ENCODE data around the gene BRAT1. TPM values are rescaled to one million over a fixed set of nuclear protein-coding genes. Genes with fewer than 3 reads are reported as not detected.

The BRAT1 gene
- total and polyA plus RNA-seq, 2 donors (not counting 1 experiment from before 2014, with no cell fraction given) = 36.8 to 68.3 TPM

DNA sequence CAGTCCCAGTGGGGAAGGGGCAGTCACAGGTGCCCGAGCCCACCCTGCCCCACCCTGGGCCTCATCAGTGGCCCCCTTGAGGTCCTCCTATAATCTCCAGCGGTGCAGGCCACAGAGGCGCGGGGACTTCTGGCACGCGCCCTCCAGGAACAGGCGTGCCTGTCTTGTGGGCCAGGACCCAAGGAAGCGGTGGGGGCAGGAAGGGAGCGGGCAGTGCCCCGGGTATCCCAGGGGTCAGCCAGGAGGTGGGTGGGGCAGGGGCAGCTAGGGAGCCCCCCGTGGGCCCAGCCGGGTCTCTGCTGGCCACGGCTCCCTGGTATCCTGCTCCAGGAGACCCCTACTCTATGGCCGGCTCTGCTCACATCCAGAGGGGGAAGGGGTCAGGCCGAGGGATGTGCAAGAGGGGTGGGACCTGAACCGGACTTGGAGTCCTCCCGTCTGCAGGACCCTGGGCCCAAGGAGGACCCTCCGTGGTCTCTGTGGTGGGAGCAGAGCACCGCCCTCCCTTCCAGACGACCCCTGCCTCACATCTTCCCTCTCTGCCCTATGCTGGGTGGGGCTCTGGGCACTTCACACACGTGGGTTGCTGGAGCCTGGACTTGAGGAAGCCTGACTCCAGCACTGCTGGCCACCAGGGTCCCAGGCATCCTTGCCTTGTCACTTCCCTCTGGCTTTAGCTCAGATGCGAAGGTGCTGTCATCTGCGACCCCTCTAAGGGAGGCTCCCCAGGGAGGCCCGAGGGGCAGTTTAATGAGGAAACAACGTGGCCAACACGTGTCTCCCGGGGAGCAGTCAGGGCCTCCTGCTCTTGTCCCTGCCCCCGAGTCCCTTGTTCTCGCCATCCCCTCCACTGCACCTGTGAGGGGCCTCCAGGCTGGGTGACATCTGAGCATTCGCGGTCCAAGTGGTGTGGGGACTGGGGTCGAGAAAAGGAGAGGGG is 60.9 kb downstream of the BRAT1 start:
- H3K4me1 ChIP-seq (ENCODE audit: control insufficient read depth in 2 of 2, insufficient read depth in 2 of 2, low read length in 2 of 2) = peaks cover 9 to 18% of the 10 kb centered on the region in 2 donors
- H3K79me2 ChIP-seq (ENCODE audit: control insufficient read depth, insufficient read depth, low read length) = no peaks in the 10 kb centered on the region
- H3K36me3 ChIP-seq (replicated peaks in 1 of 2; ENCODE audit: control extremely low read depth in 1 of 2, control insufficient read depth in 1 of 2, extremely low read depth in 1 of 2, insufficient read depth in 2 of 2, low read length in 1 of 2) = no peaks in the 10 kb centered on the region
- POLR2A ChIA-PET = no interaction called here
- TF ChIP-seq EZH2 (IDR thresholded peaks at IDR 0.05; ENCODE audit: borderline replicate concordance, insufficient read depth, low read depth, low read length, poor library complexity, severe bottlenecking) = no peak
- TF ChIP-seq, protein P1, sequence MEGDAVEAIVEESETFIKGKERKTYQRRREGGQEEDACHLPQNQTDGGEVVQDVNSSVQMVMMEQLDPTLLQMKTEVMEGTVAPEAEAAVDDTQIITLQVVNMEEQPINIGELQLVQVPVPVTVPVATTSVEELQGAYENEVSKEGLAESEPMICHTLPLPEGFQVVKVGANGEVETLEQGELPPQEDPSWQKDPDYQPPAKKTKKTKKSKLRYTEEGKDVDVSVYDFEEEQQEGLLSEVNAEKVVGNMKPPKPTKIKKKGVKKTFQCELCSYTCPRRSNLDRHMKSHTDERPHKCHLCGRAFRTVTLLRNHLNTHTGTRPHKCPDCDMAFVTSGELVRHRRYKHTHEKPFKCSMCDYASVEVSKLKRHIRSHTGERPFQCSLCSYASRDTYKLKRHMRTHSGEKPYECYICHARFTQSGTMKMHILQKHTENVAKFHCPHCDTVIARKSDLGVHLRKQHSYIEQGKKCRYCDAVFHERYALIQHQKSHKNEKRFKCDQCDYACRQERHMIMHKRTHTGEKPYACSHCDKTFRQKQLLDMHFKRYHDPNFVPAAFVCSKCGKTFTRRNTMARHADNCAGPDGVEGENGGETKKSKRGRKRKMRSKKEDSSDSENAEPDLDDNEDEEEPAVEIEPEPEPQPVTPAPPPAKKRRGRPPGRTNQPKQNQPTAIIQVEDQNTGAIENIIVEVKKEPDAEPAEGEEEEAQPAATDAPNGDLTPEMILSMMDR (IDR thresholded peaks at IDR 0.05) = no peak
- no peaks in the 10 kb centered on the region for H3K9me3 Mint-ChIP-seq (ENCODE audit: insufficient read depth)
- peaks cover 15% of the 10 kb centered on the region for H3K27me3 Mint-ChIP-seq
- H3K4me1 Mint-ChIP-seq = peaks cover 6% of the 10 kb centered on the region
- 55% methylated on average over 28 of the region's 32 CpGs for WGBS (ENCODE audit: insufficient coverage)
- CTCF ChIA-PET = no interaction called here
- peaks cover 0 to 14% (median 0%) of the 10 kb centered on the region in 3 donors for H3K9me3 ChIP-seq (ENCODE audit: control extremely low read depth in 1 of 3, control insufficient read depth in 2 of 3, insufficient read depth in 1 of 3, low read length in 2 of 3)
- no peaks in the 10 kb centered on the region for H4K20me1 ChIP-seq (ENCODE audit: control insufficient read depth, insufficient read depth, low read length, poor library complexity, severe bottlenecking)
- H3K4me3 ChIP-seq (ENCODE audit: control extremely low read depth in 1 of 5, extremely low read depth in 1 of 5, insufficient read depth in 1 of 5, low read depth in 2 of 5, low read length in 4 of 5) = no peak overlapping the region
- DNase-seq (no peak), ATAC-seq (ENCODE audit: low read depth) (no peak)
- no peak overlapping the region for H3K4me2 ChIP-seq (replicated peaks; ENCODE audit: low read depth, low read length, poor library complexity, severe bottlenecking)
- no peak overlapping the region for H2AFZ ChIP-seq (ENCODE audit: insufficient read depth, low read depth, low read length, poor library complexity, severe bottlenecking)
- no peak overlapping the region for H3K4me3 Mint-ChIP-seq
- H3K27me3 ChIP-seq (replicated peaks in 1 of 4; ENCODE audit: control extremely low read depth in 1 of 4, control insufficient read depth in 3 of 4, insufficient read depth in 4 of 4, low read length in 3 of 4) = peaks cover 0 to 36% (median 10%) of the 10 kb centered on the region in 4 experiments
- intact Hi-C loops (cut with micrococcal nuclease) = no loop called here
- no peak overlapping the region for H3K27ac Mint-ChIP-seq
- no peak overlapping the region for H3K9ac ChIP-seq (ENCODE audit: low read length)
- H3K27ac ChIP-seq (ENCODE audit: low read length in 2 of 2) = no peak overlapping the region

Data from B cell (primary cell).